ENCODE results near the gene GIT2.

- TF ChIP-seq EP300 (IDR thresholded peaks at IDR 0.05) (no peak), CTCF (IDR thresholded peaks at IDR 0.05) (no peak), POLR2A (IDR thresholded peaks at IDR 0.05) (no peak)
Measured at GRCh38 chr12:109916045-109916444, 80.1 kb downstream of the GIT2 start.
